Measurements from ENCODE around the gene CIB4. TPM values are rescaled to one million over a fixed set of nuclear protein-coding genes. Genes with fewer than 3 reads are reported as not detected.
"Not testable (repeated sequence)": the region's sequence is repeated elsewhere in the genome, so short reads cannot be mapped to it uniquely, and the experiment has no call there.

CIB4 gene
- total RNA-seq, 1 donor from 2014 or later = not detected

DNA sequence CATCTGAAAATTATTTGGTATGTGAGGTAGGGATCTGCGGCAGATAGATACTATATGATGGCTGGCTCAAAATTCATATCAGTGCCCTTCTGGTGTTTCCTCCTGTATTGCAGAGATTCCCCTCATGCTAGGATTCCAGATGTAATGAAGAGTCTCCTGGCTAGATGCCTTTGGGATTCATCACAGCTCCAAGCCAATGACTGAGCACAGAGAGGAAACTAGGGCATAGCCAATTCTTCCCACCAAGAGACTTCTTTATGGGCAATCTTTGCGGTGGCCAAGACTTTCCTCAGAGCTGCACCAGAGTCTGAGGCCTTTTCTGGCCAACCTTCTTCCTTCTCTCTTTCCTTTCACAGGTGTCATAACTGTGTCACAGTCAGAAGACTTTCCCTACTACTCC lies 25.5 kb upstream of the CIB4 start:
- no peak for DNase-seq (ENCODE audit: low spot score)

DNA sequence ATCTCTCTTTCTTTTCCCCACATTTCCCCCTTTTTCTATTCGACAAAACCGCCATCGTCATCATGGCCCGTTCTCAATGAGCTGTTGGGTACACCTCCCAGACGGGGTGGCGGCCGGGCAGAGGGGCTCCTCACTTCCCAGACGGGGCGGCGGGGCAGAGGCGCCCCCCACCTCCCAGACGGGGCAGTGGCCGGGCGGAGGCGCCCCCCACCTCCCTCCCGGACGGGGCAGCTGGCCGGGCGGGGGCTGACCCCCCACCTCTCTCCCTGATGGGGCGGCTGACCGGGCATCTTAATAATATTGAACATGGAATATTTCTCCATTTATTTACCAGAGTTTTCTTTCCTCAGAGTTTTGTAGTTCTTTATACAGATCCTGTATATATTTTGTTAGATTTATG lies 24.1 kb upstream of the CIB4 start:
- not testable (repeated sequence) for DNase-seq (ENCODE audit: low spot score)

DNA sequence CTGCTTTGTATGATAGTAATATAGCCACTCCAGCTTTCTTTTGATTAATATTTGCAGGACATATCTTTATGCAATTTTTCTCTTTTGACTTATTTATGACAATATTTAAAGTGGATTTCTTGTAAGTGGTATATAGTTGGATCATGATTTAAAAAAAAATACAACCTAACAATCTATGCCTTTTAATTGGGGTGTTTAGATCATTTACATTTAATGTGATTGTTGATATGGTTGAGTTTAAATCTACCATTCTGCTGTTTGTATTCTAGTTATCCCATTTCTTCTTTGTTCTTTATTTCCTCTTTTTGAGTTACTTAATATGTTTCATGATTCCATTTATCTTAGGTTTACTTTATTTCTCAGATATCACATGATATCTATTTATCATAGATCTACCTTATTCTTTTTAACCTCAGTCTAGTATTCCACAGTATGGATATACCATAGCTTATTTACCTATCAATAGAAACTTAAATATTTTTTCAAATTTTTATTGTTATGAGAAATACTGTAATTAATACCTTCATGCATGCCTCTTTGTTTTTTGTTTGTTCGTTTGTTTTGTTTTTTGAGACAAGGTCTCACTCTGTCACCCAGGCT lies 19.3 kb upstream of the CIB4 start:
- DNase-seq (ENCODE audit: low spot score) = no peak

DNA sequence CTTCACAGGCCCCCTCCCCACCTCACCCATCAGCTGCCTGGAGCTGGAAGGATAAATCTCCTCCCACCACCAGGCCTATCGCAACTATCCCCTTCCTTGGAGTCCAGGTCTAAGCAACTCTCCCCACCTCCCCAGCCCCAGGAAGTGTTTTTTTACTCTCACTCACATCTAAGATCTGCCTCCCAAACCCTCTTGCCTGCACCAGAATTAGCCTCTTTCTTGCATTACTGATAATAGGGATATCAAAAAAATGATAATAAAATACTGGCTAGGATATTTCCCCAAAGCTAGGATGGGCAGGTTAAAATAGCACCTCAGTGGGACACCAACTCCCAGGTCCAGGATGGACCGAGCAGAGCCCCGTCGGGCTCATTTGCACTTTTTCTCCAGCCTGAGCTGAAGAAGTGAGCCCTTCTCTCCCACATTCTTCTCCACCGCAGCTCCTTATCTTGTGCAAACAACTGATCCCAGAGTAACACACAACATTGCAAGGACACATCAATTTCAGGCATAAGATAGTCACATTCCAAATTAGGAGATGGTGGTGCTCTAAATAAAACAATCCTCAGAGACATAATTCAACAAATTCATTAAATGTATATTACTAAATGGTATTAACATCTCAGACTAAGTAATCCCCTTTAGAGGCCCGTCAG lies 17.7 kb upstream of the CIB4 start:
- no peak for DNase-seq (ENCODE audit: low spot score)

DNA sequence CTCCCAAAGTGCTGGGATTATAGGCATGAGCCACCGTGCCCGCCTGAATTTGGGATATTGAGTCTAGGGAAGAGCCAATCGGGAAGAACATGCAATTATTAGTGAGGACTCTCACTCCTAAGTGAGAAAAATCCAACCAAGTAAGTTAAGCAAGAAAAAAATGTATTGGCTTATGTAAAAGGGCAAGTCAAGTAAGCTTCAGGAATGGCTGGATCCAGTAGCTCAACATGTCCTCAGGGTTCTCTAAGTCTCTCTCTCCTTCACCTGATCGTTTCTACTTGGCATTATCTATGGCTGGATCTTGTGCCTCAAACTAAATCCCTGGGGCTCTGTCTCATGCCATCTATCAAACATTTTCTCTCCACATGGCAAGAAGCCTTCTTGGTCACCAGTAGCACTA lies 16.1 kb upstream of the CIB4 start:
- no peak for DNase-seq (ENCODE audit: low spot score)

DNA sequence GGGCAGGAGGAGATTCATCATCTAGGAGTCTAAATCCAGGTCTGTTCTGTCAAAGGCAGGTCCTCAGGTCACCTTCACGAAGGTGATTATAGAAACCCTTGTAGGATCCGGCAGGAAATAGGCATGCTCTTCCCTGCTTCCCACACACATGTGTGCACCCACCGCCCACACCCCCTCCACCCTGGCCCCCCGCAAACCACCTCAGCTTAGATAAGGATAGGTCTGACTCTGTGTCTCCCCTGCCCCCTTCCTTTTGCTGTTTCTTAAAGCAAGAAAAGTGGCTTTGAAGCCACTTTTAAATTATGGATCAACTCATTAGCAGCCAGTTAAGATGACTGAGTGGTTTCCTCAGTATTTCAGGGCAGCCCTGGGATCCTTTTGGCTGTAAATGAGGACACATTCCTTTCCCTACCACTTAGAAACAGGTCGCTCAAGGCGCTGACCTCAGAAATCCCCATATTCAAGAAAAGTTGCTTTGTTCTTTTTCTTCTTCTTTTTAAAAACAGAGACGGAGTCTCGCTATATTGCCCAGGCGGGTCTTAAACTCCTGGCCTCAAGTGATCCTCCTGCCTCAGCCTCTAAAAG lies 14.5 kb upstream of the CIB4 start:
- no peak for DNase-seq (ENCODE audit: low spot score)

DNA sequence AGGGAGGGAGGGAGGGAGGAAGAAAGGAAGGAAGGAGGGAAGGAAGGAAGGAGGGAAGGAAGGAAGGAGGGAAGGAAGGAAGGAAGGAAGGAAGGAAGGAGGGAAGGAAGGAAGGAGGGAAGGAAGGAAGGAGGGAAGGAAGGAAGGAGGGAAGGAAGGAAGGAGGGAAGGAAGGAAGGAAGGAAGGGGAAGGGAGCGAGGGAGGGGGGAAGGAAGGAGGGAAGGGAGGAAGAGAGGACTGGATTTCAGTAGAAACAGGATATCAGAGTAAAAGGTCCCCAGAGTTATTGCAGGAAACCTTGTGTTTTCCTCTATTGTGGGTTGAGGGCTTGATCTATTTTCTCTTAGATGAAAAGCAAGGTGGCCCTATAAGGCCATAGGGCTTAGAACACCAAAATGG lies 14.0 kb upstream of the CIB4 start:
- not testable (repeated sequence) for DNase-seq (ENCODE audit: low spot score)

DNA sequence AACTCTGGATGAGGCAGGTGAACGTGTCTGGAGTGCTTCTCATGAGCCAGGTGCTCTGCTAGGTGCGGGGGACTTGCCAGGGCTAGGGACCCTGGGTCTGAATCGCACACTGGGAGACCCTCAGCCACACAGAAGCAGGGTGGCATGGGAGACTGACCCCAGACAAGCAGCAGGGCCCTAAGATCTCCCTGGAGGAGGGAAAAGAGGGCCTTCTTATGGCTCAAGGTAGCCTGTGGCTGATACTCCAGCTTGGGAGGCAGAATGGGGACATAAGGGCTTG lies 12.8 kb upstream of the CIB4 start:
- no peak for DNase-seq (ENCODE audit: low spot score)

DNA sequence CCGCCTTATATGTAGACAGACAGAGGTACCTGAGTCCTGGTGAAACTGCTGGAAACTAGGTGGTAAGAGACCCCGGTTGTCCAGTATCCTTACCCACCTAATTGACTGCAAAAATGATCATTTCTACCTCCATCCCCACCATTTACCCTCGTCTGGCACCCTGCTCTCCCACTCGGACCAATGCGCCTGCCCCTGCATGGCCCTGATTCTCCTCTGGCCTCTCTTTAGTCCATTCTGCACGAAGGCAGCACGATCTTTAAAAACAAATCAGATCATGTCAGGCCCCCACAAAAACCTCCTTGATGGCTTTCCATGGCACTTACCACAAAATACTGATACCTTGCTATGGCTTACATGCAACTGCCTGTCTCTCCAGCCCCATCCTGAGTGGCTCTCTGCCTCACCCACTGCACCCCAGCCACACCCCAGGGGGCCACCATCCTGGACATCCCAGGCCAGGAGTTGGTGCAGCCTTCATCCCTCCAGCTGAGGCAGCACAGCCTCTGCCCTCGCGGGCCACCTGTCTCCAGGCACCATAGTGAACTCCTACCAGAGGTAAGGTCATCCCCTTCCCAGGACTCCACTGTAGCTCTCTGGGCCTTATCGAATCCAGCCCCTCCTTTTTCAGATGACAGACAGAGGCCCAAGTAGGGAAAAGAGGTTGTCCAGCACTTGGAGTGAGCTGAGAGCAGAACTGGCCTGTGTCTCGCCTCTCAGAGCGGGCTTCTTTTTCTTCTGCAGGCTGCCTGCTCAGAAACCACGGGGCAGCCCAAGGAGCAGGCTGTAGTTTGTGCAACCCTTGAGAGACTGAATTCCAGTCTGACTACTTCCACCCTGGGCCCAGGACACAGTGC lies 12.3 kb upstream of the CIB4 start:
- DNase-seq (ENCODE audit: low spot score) = peak; percentile 20

DNA sequence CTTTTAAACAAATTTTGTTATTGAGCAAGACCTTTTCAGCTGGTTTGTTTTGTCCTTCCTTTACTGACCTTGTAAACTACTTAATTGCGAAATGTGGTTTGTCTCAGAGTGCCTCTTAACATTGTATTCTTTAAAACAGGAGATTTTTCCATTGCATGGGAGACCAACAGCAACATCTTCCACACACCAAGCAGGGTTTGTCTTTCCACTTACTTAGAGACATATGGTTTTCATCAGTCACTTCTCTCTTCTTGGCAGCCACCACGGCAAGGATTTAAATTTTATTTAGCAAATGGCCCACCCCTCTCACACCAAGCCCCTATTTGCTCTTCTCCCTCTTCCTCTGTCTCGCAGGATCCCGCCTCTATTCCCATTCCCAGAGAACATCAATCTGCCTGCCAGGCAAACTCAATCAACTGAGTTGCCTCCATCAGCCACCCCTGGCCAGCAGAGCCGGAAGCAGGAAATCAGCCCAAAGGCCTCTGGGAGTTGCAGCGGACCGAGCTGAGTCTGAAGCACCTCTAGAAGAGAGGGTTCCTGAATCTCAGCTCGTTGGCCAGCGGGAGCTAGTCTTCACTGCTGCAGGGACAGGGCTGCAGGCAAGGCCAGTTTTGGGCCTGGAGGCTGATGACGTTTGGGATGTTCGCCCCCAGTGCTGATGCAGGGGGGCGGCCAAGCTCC lies 11.3 kb upstream of the CIB4 start:
- peak; percentile 49 for DNase-seq (ENCODE audit: low spot score)

DNA sequence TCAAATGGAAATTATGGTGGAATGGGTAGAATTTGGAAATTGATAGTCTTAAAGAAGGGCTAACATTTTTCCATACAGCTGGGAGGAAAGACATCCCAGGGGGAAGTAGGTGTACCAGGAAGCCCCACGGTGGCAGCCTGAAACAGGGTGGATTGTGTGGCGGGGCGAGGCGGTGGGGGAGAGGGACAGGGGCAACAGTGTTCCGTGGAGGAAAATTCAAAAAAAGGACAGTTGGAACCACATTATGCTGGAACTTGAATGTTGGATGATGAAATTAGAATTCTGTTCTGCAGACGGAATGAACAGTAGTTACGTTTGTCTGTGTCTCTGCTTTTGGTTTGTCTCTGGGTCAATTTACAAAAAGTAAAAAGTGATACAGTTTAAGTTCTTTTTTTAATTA lies 10.6 kb upstream of the CIB4 start:
- peak; percentile 38 for DNase-seq (ENCODE audit: low spot score)

DNA sequence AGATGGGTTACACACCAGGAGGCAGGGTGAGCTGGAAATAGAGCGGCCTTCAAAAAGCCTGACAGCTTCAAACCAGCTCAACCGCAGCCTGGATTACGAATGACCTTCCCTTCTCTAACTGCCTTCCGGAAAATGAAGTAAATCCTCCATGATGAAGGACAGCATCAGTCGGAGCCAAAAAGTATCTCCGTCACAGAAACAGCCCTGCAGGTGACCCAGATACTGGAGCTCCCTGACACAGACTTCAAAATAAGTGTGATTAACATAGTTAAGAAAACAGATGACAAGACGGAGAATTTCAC lies 10.3 kb upstream of the CIB4 start:
- peak; percentile 9 for DNase-seq (ENCODE audit: low spot score)

DNA sequence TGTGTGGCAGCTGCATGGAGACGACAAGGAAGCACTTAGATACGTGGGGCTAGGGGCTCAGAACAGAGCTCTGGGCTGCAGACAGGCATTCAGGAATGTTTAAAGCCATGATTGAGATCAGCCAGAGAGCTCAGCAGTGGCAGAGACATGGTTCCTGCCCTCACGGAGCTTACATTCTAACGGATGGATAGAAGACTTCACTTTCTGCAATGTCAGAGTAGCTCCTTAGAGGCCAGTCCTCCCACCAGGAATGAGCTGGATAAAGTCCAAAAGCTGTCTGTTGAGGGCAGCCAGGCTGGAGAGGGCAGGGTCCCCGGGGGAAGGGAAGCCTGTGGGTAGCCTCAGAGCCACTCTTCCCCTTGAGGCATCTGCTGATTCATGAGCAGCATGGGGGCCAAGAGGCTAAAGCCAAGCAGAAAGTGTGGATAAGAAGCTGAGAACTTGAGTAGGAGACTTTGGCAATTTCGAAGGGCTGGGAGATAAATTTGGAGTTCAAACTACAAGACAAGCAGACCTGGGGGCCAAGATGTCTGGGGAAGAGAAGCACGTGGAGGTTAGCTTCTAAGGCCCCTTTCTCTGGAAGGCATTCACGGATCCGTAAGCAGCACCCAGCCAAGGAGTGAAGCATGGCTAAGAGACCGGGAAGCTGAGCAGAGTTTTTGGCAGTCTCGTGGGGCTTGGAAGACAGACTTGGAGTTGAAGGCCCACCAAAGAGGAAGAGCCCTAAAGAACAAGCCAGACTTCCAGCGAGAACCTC lies 9.7 kb upstream of the CIB4 start:
- peak; percentile 35 for DNase-seq (ENCODE audit: low spot score)

DNA sequence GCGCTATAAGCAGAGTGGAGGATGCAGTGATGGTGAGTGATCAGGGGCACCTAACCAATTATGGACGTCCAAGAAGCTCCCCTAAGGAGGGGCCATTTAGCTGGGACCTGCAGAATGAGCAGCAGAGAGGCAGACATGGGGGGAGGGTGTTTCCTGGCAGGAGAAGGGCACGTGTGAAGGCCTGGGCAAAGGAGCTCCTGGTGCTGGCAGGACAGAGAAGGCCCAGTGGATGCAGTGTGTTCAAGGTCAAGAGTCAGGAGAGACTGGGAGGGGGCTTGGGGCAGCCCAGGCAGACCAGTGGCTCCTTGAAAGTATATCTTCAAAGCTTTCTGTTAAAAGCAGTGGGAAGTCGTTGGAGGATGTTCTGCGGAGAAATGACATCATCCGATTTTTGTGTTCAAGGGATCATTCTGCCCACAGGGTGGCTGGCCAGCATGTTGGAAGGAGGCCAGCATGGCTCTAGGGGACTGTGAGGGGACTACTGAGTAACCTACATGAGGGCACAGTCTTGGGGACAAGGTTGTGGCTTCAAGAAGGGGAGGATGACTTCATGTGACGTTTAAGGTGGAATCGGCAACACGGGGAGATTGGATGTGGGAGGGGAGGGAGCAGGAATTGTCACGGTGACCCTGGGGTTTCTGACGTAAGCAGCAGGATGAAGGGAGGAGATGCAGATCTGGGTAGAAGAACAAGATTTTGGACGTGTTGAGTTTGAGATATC lies 9.0 kb upstream of the CIB4 start:
- DNase-seq (ENCODE audit: low spot score) = peak; percentile 41

DNA sequence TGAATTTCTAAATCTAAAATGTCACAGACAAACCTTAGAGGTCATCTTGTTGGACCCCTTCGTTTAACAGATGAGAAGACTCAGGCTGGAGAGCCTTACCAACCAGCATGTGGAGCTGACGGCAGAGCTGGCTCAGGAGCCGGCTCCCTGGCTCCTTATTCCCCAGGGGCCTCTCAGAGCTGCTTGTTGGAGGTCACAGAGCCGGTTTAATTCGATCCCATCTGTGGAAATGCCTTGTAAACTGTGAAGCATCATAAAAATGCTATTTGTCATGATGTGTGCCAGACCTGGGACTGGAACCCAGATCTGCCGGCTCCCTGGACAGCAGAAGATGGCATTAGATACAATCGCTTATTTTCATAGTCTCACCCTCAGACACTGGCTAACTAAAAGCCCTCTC lies 8.2 kb upstream of the CIB4 start:
- DNase-seq (ENCODE audit: low spot score) = no peak

DNA sequence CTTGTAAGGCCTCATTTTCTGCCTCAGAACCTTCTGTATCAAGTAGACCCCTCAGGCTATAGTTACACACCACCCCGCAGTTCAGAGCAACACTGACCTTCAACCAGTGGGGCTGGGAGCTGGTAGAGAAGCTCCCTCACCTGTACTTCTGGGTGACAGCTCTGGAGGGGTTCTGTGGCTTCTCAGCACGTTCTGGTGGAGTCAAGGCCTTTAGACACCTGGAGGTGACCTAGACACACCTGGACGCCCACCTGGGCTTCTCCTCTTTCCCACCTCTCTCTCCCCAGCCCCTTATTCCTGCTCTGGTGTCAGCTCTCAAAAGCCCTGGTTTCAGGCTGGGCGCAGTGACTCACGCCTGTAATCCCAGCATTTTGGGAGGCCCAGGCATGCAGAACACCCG lies 7.3 kb upstream of the CIB4 start:
- no peak for DNase-seq (ENCODE audit: low spot score)

DNA sequence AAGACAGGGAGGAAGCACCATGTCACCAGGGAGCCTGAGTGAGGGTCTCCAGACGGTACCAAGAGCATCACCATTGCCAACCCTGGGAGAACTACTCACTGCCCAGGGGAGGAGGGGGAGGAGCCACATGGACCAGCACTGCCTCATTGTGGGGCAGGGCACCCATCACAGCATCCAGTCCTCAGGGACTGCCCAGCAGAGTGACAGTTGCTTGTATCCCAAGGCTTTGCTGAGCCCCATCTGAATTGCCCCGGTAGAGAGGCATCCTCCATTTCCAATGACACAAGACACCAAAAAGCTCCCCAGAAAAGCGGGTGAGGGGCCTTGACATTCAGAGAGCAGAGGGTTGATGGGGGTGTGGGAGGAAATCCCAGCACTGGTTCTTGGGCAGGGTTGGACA lies 6.8 kb upstream of the CIB4 start:
- no peak for DNase-seq (ENCODE audit: low spot score)

DNA sequence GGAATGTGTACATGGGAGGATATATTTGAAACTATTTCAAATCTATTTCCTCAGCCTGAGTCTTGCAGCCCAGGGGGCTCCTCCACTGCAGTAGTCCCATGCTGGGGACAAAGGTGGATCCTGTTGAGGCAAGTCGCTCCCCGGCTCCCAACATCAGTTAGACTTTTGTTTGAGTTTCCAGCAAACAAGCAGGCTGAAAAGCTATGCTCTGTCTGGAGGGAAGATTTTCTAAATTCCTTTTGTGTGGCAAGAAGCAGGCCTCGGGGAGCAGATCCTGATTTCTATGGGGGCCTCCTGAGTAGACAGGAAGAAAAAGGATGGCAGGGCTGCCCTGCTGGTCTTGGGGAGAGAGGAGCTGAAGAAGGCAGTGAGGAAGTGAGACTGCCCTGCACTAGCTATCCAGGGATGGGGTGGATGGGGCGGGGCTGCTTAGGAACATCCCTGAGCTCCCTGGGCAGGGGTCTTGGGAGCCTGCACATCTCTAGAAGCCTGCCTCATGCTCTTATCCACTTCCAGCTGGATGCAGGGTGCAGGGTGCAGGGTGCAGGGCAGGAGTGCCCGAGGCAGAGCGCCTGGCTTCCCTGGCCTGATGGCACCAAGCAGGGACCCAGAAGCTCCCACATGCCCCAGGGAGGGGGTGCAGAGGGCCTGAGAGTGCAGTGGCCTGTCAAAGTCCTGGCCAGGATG lies 6.0 kb upstream of the CIB4 start:
- DNase-seq (ENCODE audit: low spot score) = no peak

DNA sequence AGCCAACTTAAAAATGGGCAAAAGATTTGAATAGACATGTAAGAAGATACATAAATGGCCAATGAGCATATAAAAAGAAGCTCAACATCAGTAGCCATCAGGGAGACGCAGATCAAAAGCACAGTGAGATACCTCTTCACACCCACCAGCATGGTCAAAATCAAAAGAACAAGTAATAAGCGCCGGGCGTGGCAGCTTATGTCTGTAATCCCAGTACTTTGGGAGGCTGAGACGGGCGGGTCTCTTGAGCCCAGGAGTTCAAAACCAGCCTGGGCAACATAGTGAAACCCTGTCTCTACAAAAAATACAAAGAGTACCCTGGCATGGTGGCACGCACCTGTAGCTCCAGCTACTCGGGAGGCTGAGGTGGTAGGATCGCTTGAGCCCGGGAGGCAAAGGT lies 4.6 kb upstream of the CIB4 start:
- no peak for DNase-seq (ENCODE audit: low spot score)

DNA sequence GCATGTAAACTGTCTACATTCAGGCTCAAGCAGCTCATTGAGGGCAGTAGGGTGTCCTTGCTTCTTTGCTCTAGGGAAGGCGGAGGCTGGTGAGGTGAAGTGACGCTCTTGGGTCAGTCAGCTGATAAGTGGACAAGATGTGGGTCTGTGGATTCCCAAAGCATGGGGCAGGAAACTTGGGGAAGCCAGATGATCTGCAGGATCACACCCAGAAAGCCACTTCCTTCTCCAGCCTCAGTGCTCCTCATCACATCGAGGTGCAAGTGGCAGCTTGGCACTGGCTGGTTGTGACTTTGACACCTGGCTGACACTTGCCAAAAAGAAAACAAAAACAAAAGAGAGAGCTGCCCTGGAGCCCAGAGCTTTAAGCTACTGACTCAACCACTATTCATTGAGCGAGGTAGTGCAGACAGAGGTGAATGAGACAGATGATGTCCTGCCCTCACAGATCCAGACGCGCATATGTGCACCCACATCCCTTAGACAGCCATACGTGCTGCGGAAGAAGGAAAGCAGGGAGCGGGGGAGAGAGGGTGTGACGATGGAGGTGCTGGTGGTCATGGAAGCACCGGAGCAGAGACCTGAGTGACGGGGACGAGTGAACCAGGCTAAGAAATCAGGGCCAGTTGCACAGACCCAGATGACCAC lies 3.1 kb upstream of the CIB4 start:
- DNase-seq (ENCODE audit: low spot score) = no peak
